Esophagus muscularis mucosa (tissue), 4 donors: ENCODE measurements around the gene ZNF397. TPM values are rescaled to one million over a fixed set of nuclear protein-coding genes. Genes with fewer than 3 reads are reported as not detected.
A peak's percentile ranks its signal among the peaks of the same experiment; 100 is the strongest.

Experiments used
- DNase-seq: peaks from one replicate; pipeline ENCODE4 v3.0.0-alpha.2; 2017; ENCODE audit errors: extremely low spot score
- H3K27ac ChIP-seq, 4 donors: fragments of 200-600 bp; sonication (generic); replicated peaks in 1 of 4; 1 replicate in 3 of 4; 2 replicates in 1 of 4; pipeline ENCODE4 v1.5.1; 2016 to 2019; ENCODE audit warnings: mild to moderate bottlenecking in 1 of 4
- H3K27me3 ChIP-seq, 4 donors: fragments of 200-600 bp; sonication (generic); one replicate each; pipeline versions ENCODE4 v1.5.1 to v1.6.0; 2016 to 2019
- H3K36me3 ChIP-seq, 4 donors: fragments of 200-600 bp; sonication (generic); one replicate each; pipeline ENCODE4 v1.5.1; 2016 to 2019
- H3K4me1 ChIP-seq, 4 donors: fragments of 200-600 bp; sonication (generic); one replicate each; pipeline ENCODE4 v1.5.1; 2016 to 2019
- H3K4me3 ChIP-seq, 4 donors: fragments of 200-600 bp; sonication (generic); 1 replicate in 2 of 4; 2 replicates in 2 of 4; pipeline ENCODE4 v1.5.1; 2016 to 2019; ENCODE audit warnings: mild to moderate bottlenecking in 4 of 4, moderate library complexity in 1 of 4
- H3K9me3 ChIP-seq, 4 donors: fragments of 200-600 bp; sonication (generic); 1 replicate in 3 of 4; 2 replicates in 1 of 4; pipeline ENCODE4 v1.5.1; 2016 to 2019
- CTCF ChIP-seq, 3 experiments: fragments of 200-600 bp in 2 of 3; fragments of 450-650 bp in 1 of 3; sonication (generic) in 2 of 3; IDR thresholded peaks; one replicate each; pipeline ENCODE4 v1.5.1; 2017 to 2019; ENCODE audit warnings: antibody characterized with exemption in 3 of 3, mild to moderate bottlenecking in 2 of 3, moderate library complexity in 1 of 3
- EP300 ChIP-seq: sonication (generic); formaldehyde crosslinking; IDR thresholded peaks from one replicate; pipeline ENCODE4 v1.6.1; 2017; ENCODE audit warnings: antibody characterized with exemption
- POLR2A ChIP-seq: fragments of 450-650 bp; IDR thresholded peaks from one replicate; pipeline ENCODE4 v1.6.1; 2017; ENCODE audit warnings: antibody characterized with exemption, moderate library complexity, mild to moderate bottlenecking, low read depth
- POLR2AphosphoS5 ChIP-seq, 2 donors: sonication (generic); formaldehyde crosslinking; IDR thresholded peaks; one replicate each; pipeline ENCODE4 v1.6.1; 2017; ENCODE audit warnings: antibody characterized with exemption in 2 of 2
- WGBS: methylation state at CpG from one replicate; pipeline ENCODE4 v1.1.5; 2018; 5-methylcytosine and 5-hydroxymethylcytosine counted together
- intact Hi-C: fragments of 100-400 bp; cut with DNase I; formaldehyde crosslinking; loops from one replicate; pipeline ENCODE4 v1.15.1; 2023
- total RNA-seq, 4 donors: library from RNA; depleted of rRNA; stranded (reverse); fragments of >200 nt; gene quantifications; one replicate each; pipeline versions ENCODE4 v1.1.0 to v1.2.1, GENCODE V29; 2016

Gene ZNF397
- total RNA-seq, 4 donors from 2014 or later: 22.2 to 27.8 (median 24.9) TPM

GRCh38 chr18:35231052-35231451 lies 9.8 kb upstream of the ZNF397 start:
- H3K4me1 ChIP-seq: peaks cover 0 to 4% (median 2%) of the 10 kb centered on the region in 4 donors
- WGBS: 2% methylated on average over 6 of the region's 6 CpGs
- no peak for DNase-seq
- H3K27me3 ChIP-seq: no peaks in the 10 kb centered on the region
- intact Hi-C loops: no loop called here
- H3K36me3 ChIP-seq: no peaks in the 10 kb centered on the region
- no peak overlapping the region for H3K27ac ChIP-seq
- H3K9me3 ChIP-seq: no peaks in the 10 kb centered on the region
- TF ChIP-seq EP300 (no peak), POLR2A (no peak), POLR2AphosphoS5 (IDR thresholded peaks at IDR 0.05) (peak; percentile 30 to 62), CTCF (IDR thresholded peaks at IDR 0.05) (peak; percentile 89 to 95 (median 91))
- peak overlapping the region in 2 of 4 donors; percentile 14 to 15 for H3K4me3 ChIP-seq

DNA sequence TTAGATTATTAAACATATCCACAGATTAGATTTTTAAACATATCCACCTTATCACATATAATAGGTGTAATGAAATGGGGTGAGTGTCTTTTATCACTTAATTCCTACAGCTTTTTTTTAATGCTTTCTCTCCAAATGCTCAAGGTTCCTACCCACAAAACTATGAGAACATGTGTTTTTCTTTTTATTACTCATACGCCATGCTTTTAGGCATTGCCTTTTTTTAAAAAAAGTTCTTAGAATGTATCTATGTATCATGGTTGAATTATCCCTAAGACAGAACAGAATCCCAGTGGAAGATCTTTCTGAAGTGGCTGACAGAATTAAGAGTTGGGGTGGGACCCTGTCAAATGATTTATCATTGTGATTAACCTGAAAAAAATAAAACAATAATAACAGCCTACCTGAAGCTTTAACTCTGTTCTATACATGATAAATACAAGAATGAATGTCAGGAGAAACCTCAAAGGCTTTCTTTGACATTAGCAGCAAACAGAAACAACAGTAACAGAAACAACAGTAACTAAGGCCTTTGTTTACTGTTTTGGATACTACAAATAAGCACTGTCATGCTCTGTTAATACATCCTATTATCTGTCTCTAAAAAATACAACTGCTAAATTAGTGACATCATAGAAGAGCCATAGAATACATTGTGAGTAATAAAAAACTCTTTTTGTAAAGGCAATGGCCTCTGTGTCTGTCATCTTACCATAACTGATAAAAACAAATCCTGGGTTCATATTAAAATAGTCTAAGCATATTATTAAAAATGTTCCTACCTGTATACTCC lies 4.1 kb upstream of the ZNF397 start:
- no peaks in the 10 kb centered on the region for H3K27me3 ChIP-seq
- no peak overlapping the region for H3K4me3 ChIP-seq
- 88% methylated on average over 1 of the region's 1 CpG for WGBS
- no peak for TF ChIP-seq EP300
- H3K27ac ChIP-seq: no peak overlapping the region
- H3K36me3 ChIP-seq: no peaks in the 10 kb centered on the region
- no peak for DNase-seq
- peaks cover 0 to 9% (median 7%) of the 10 kb centered on the region in 4 donors for H3K4me1 ChIP-seq
- no peaks in the 10 kb centered on the region for H3K9me3 ChIP-seq
- intact Hi-C loops: loop anchor here (5.0 kb wide), 1 partner anchor 111 kb away; no protein-coding TSS in a partner anchor

DNA sequence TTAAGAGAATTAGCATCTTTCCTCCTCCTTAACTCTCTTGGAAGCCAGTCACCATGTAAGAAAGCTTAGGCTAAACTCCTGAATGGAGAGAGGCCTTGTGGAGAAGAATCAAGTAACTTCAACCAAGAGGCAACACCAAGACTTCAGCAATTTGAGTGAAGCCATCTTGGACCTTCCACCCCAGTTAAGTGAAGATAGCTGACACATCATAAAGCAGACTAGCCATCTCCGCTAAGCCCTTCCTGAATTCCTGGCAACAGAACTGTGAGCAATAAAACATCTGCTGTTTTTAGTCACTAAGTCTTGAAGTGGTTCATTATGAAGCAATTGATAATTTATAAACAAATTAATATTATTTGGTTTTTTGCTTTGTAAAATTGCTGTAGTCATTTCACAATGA lies 1.5 kb upstream of the ZNF397 start:
- Histone ChIP-seq H3K9me3 (no peaks in the 10 kb centered on the region), H3K4me3 (no peak overlapping the region), H3K27ac (no peak overlapping the region), H3K36me3 (peaks cover 16 to 21% (median 18%) of the 10 kb centered on the region in 4 donors), H3K27me3 (no peaks in the 10 kb centered on the region), H3K4me1 (peaks cover 10 to 24% (median 22%) of the 10 kb centered on the region in 4 donors)
- DNase-seq: no peak
- TF ChIP-seq POLR2AphosphoS5 (IDR thresholded peaks at IDR 0.05): no peak
- TF ChIP-seq POLR2A: no peak
- no peak for TF ChIP-seq EP300
- no peak for TF ChIP-seq CTCF (IDR thresholded peaks at IDR 0.05)
- intact Hi-C loops: loop anchor here (5.0 kb wide), 1 partner anchor 108 kb away; no protein-coding TSS in a partner anchor
- WGBS: 73% methylated on average over 1 of the region's 1 CpG

- peaks cover 35 to 42% (median 38%) of the 10 kb centered on the region in 4 donors for H3K36me3 ChIP-seq
- H3K9me3 ChIP-seq: no peaks in the 10 kb centered on the region
- intact Hi-C loops: loop anchor here (10.0 kb wide), 1 partner anchor 237 kb away; no protein-coding TSS in a partner anchor
- H3K27ac ChIP-seq: peak overlapping the region; percentile 89 to 99 (median 94)
- peaks cover 10 to 24% (median 22%) of the 10 kb centered on the region in 4 donors for H3K4me1 ChIP-seq
- no peak for DNase-seq
- no peak for TF ChIP-seq EP300
- TF ChIP-seq POLR2A: no peak
- no peak for TF ChIP-seq POLR2AphosphoS5 (IDR thresholded peaks at IDR 0.05)
- TF ChIP-seq CTCF (IDR thresholded peaks at IDR 0.05): no peak
- WGBS: under 1% methylated on average over 5 of the region's 5 CpGs
- peak overlapping the region; percentile 72 to 79 (median 75) for H3K4me3 ChIP-seq
- H3K27me3 ChIP-seq: no peaks in the 10 kb centered on the region
These were observed 592 bp downstream of the ZNF397 start for GRCh38 chr18:35241448-35241804.

GRCh38 chr18:35242426-35242825 lies 1.6 kb downstream of the ZNF397 start:
- H3K9me3 ChIP-seq: no peaks in the 10 kb centered on the region
- WGBS: 95% methylated on average over 6 of the region's 6 CpGs
- peaks cover 10 to 24% (median 22%) of the 10 kb centered on the region in 4 donors for H3K4me1 ChIP-seq
- H3K36me3 ChIP-seq: peaks cover 42 to 52% (median 48%) of the 10 kb centered on the region in 4 donors
- no peak for DNase-seq
- peak overlapping the region in 1 of 4 donors; percentile 89 for H3K27ac ChIP-seq
- intact Hi-C loops: loop anchor here (10.0 kb wide), 1 partner anchor 238 kb away; no protein-coding TSS in a partner anchor
- no peaks in the 10 kb centered on the region for H3K27me3 ChIP-seq
- H3K4me3 ChIP-seq: no peak overlapping the region
- TF ChIP-seq POLR2AphosphoS5 (IDR thresholded peaks at IDR 0.05) (no peak), POLR2A (no peak), EP300 (no peak), CTCF (IDR thresholded peaks at IDR 0.05) (no peak)
